HEK293 (cell line): Measurements from ENCODE around the gene GARIN5A.
A peak's percentile ranks its signal among the peaks of the same experiment; 100 is the strongest.

Experiments
- CTCF ChIA-PET: fragments of 350-600 bp; formaldehyde crosslinking; extraction: SDS; loops from one replicate; lab custom pipeline; 2021; ENCODE audit warnings: antibody characterized with exemption; lab: Yijun Ruan, JAX
- POLR2A ChIA-PET: fragments of 300-600 bp; formaldehyde crosslinking; extraction: SDS; loops from one replicate; lab custom pipeline; 2020; ENCODE audit warnings: antibody characterized with exemption, inconsistent platforms; lab: Yijun Ruan, JAX
- H3K27ac ChIP-seq: fragments of 200-500 bp; sonication (Bioruptor generic); 2 replicates; pipeline ENCODE4 v1.5.1; 2014; ENCODE audit warnings: low read depth, low read length, control low read depth, inconsistent platforms; ENCODE audit errors: extremely low read depth
- H3K36me3 ChIP-seq, 2 experiments: fragments of 200-500 bp in 1 of 2; sonication (Bioruptor generic) in 1 of 2; 1 replicate in 1 of 2; 2 replicates in 1 of 2; pipeline ENCODE4 v1.5.1; 2014 to 2017; ENCODE audit warnings: inconsistent platforms in 2 of 2, low read length in 2 of 2; ENCODE audit not compliant: control insufficient read depth in 2 of 2, insufficient read depth in 1 of 2
- H3K4me1 ChIP-seq: fragments of 200-500 bp; sonication (Bioruptor generic); 2 replicates; pipeline ENCODE4 v1.5.1; 2014; ENCODE audit warnings: mild to moderate bottlenecking, low read length, inconsistent platforms; ENCODE audit not compliant: control insufficient read depth, insufficient read depth
- H3K4me3 ChIP-seq: 2 replicates; pipeline ENCODE4 v1.5.1; 2011; ENCODE audit warnings: low read depth, mild to moderate bottlenecking, control low read depth, low read length, moderate library complexity
- H3K9me3 ChIP-seq: fragments of 200-500 bp; sonication (Bioruptor generic); 2 replicates; pipeline ENCODE4 v1.5.1; 2014; ENCODE audit warnings: low read depth, low read length, inconsistent platforms; ENCODE audit not compliant: control insufficient read depth, insufficient read depth
- HOXC10 ChIP-seq: sonication (generic); formaldehyde crosslinking; IDR thresholded peaks from 2 replicates; pipeline ENCODE4 v1.8.1; 2023; ENCODE audit warnings: mild to moderate bottlenecking, missing genetic modification reagents
- PATZ1 ChIP-seq: fragments of 450-650 bp; formaldehyde crosslinking; IDR thresholded peaks from 2 replicates; pipeline ENCODE4 v1.5.1; 2016; ENCODE audit warnings: missing biosample characterization, missing genetic modification characterization
- SALL2 ChIP-seq: fragments of 450-650 bp; formaldehyde crosslinking; IDR thresholded peaks from 2 replicates; pipeline ENCODE4 v1.5.0; 2017; ENCODE audit warnings: missing biosample characterization, mild to moderate bottlenecking, missing genetic modification characterization, borderline replicate concordance
- SCRT1 ChIP-seq: fragments of 450-650 bp; formaldehyde crosslinking; IDR thresholded peaks from 2 replicates; pipeline ENCODE4 v1.5.1; 2016; ENCODE audit warnings: missing biosample characterization, missing genetic modification characterization, borderline replicate concordance
- SCRT2 ChIP-seq: fragments of 450-650 bp; formaldehyde crosslinking; IDR thresholded peaks from 2 replicates; pipeline ENCODE4 v1.5.1; 2016; ENCODE audit warnings: missing biosample characterization, missing genetic modification characterization
- SETDB1 ChIP-seq: IDR thresholded peaks from one replicate; pipeline ENCODE4 v1.6.1; 2017; ENCODE audit warnings: mild to moderate bottlenecking, low read length, moderate library complexity, mixed read lengths; ENCODE audit not compliant: insufficient read length
- SP7 ChIP-seq: fragments of 450-650 bp; formaldehyde crosslinking; IDR thresholded peaks from 2 replicates; pipeline ENCODE4 v1.5.1; 2016; ENCODE audit warnings: missing biosample characterization, missing genetic modification characterization
- YY1 ChIP-seq: fragments of 450-650 bp; formaldehyde crosslinking; IDR thresholded peaks from 2 replicates; pipeline ENCODE4 v1.5.1; 2018; ENCODE audit warnings: missing biosample characterization, missing genetic modification characterization
- ZBTB17 ChIP-seq: fragments of 450-650 bp; formaldehyde crosslinking; IDR thresholded peaks from 2 replicates; pipeline ENCODE4 v1.5.1; 2016; ENCODE audit warnings: missing biosample characterization, missing genetic modification characterization
- ZFHX2 ChIP-seq: fragments of 450-650 bp; formaldehyde crosslinking; conservative IDR thresholded peaks from 2 replicates; pipeline ENCODE4 v1.5.1; 2016; ENCODE audit warnings: missing biosample characterization, missing genetic modification characterization
- ZNF140 ChIP-seq: fragments of 450-650 bp; formaldehyde crosslinking; IDR thresholded peaks from 2 replicates; pipeline ENCODE4 v1.5.1; 2016; ENCODE audit warnings: missing biosample characterization, missing genetic modification characterization
- ZNF19 ChIP-seq: fragments of 450-650 bp; formaldehyde crosslinking; IDR thresholded peaks from 2 replicates; pipeline ENCODE4; 2016; ENCODE audit warnings: missing biosample characterization, missing genetic modification characterization, low read depth
- ZNF214 ChIP-seq: fragments of 450-650 bp; formaldehyde crosslinking; IDR thresholded peaks from 2 replicates; pipeline ENCODE4 v1.5.1; 2017; ENCODE audit warnings: missing biosample characterization, mild to moderate bottlenecking, missing genetic modification characterization, borderline replicate concordance
- ZNF366 ChIP-seq: fragments of 450-650 bp; formaldehyde crosslinking; conservative IDR thresholded peaks from 2 replicates; pipeline ENCODE4 v1.5.1; 2016; ENCODE audit warnings: missing biosample characterization, missing genetic modification characterization
- ZNF433 ChIP-seq: fragments of 450-650 bp; formaldehyde crosslinking; IDR thresholded peaks from 2 replicates; pipeline ENCODE4 v1.5.1; 2016; ENCODE audit warnings: missing biosample characterization, missing genetic modification characterization, low read depth
- ZNF544 ChIP-seq: fragments of 450-650 bp; formaldehyde crosslinking; IDR thresholded peaks from 2 replicates; pipeline ENCODE4 v1.5.0; 2017; ENCODE audit warnings: missing biosample characterization, missing genetic modification characterization
- ZNF558 ChIP-seq: fragments of 450-650 bp; formaldehyde crosslinking; IDR thresholded peaks from 2 replicates; pipeline ENCODE4 v1.5.1; 2016; ENCODE audit warnings: missing biosample characterization, missing genetic modification characterization
- ZNF596 ChIP-seq: fragments of 450-650 bp; IDR thresholded peaks from 2 replicates; pipeline ENCODE4 v1.5.0; 2018; ENCODE audit warnings: missing biosample characterization, mild to moderate bottlenecking, missing genetic modification characterization, moderate library complexity
- ZNF610 ChIP-seq: fragments of 450-650 bp; formaldehyde crosslinking; IDR thresholded peaks from 2 replicates; pipeline ENCODE4 v1.5.1; 2016; ENCODE audit warnings: missing biosample characterization, missing genetic modification characterization, borderline replicate concordance
- ZNF623 ChIP-seq: fragments of 450-650 bp; formaldehyde crosslinking; IDR thresholded peaks from 2 replicates; pipeline ENCODE4 v1.5.1; 2016; ENCODE audit warnings: missing biosample characterization, missing genetic modification characterization
- ZNF785 ChIP-seq: fragments of 450-650 bp; formaldehyde crosslinking; IDR thresholded peaks from 2 replicates; pipeline ENCODE4 v1.5.1; 2016; ENCODE audit warnings: missing biosample characterization, missing genetic modification characterization
- TF ChIP-seq, protein P1 (sequence below): fragments of 450-650 bp; formaldehyde crosslinking; IDR thresholded peaks from 2 replicates; pipeline ENCODE4 v1.5.1; 2016; ENCODE audit warnings: missing biosample characterization, missing genetic modification characterization
- TF ChIP-seq, protein P2 (sequence below): fragments of 450-650 bp; formaldehyde crosslinking; IDR thresholded peaks from 2 replicates; pipeline ENCODE4 v1.5.1; 2016; ENCODE audit warnings: missing biosample characterization, missing genetic modification characterization

GARIN5A gene

DNA sequence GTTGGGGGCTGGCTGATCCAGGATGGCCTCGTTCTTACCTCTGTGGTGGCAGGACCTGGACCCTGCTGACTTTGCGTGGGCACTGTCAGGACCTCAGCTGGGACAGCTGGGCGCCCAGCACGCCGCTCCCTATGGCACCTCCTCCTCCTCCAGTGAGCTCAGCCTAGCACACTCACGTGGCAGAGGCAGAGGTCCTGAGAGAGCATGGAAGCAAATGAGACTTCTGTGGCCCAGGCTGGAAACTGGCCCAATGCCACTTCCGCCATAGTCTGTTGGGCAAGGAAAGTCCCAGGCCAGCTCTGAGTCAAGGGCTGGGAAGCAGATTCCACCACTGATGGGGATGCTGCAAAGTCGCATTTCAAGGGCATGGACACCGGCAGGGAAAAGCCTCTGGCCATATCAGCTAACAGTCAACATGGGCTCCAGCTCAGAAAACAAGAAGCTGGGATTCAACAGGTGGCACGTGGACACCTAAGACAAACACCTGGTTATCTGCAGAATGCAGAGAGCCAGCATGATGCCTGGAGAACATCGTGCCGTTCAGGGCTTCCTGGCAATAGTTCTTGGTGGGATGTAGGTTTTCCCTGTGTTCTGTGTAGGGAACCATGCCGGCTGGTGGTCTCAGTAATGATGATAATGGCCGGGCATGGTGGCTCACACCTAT is 27.3 kb downstream of the GARIN5A start:
- ChIA-PET POLR2A (no interaction called here), CTCF (interaction anchor here (0.6 to 1.2 kb wide), 4 partner anchors 12 to 256 kb away, joined by 3 to 6 read pairs (median 3); no protein-coding TSS in a partner anchor)
- Histone ChIP-seq H3K4me3 (no peak overlapping the region), H3K4me1 (no peaks in the 10 kb centered on the region), H3K9me3 (no peaks in the 10 kb centered on the region), H3K27ac (no peak overlapping the region), H3K36me3 (no peaks in the 10 kb centered on the region)
- TF ChIP-seq ZBTB17 (no peak), PATZ1 (tag by site-specific recombination) (no peak), ZNF785 (tag by site-specific recombination) (no peak), SALL2 (tag by site-specific recombination) (no peak), ZNF610 (tag by site-specific recombination) (peak; percentile 96), ZNF544 (tag by site-specific recombination) (no peak), ZNF596 (tag by site-specific recombination) (no peak), ZNF558 (tag by site-specific recombination) (no peak), SP7 (tag by site-specific recombination) (no peak), YY1 (tag by site-specific recombination) (no peak), SCRT2 (tag by site-specific recombination) (peak; percentile 93), HOXC10 (CRISPR knock-in tag) (no peak), ZNF140 (tag by site-specific recombination) (no peak), ZNF366 (tag by site-specific recombination) (no peak), ZFHX2 (no peak), ZNF19 (no peak), SCRT1 (tag by site-specific recombination) (peak; percentile 83; the same call in 1 of the 2 replicates)
- TF ChIP-seq, protein P1, sequence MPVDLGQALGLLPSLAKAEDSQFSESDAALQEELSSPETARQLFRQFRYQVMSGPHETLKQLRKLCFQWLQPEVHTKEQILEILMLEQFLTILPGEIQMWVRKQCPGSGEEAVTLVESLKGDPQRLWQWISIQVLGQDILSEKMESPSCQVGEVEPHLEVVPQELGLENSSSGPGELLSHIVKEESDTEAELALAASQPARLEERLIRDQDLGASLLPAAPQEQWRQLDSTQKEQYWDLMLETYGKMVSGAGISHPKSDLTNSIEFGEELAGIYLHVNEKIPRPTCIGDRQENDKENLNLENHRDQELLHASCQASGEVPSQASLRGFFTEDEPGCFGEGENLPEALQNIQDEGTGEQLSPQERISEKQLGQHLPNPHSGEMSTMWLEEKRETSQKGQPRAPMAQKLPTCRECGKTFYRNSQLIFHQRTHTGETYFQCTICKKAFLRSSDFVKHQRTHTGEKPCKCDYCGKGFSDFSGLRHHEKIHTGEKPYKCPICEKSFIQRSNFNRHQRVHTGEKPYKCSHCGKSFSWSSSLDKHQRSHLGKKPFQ, result no peak

- POLR2A ChIA-PET, result no interaction called here
- Histone ChIP-seq H3K4me3 (no peak overlapping the region), H3K4me1 (no peaks in the 10 kb centered on the region), H3K9me3 (no peaks in the 10 kb centered on the region), H3K36me3 (no peaks in the 10 kb centered on the region), H3K27ac (no peak overlapping the region)
- CTCF ChIA-PET, result interaction anchor here (1.0 kb wide), 1 partner anchor 14 kb away, joined by 3 read pairs; no protein-coding TSS in a partner anchor
- no peak for TF ChIP-seq ZNF214 (tag by site-specific recombination)
- TF ChIP-seq ZNF623, result peak; percentile 74
- no peak for TF ChIP-seq ZNF544 (tag by site-specific recombination)
- TF ChIP-seq SETDB1, result no peak
- TF ChIP-seq, protein P2, sequence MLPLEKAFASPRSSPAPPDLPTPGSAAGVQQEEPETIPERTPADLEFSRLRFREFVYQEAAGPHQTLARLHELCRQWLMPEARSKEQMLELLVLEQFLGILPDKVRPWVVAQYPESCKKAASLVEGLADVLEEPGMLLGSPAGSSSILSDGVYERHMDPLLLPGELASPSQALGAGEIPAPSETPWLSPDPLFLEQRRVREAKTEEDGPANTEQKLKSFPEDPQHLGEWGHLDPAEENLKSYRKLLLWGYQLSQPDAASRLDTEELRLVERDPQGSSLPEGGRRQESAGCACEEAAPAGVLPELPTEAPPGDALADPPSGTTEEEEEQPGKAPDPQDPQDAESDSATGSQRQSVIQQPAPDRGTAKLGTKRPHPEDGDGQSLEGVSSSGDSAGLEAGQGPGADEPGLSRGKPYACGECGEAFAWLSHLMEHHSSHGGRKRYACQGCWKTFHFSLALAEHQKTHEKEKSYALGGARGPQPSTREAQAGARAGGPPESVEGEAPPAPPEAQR, result no peak
- no peak for TF ChIP-seq ZNF433 (tag by site-specific recombination)
Measured at GRCh38 chr19:50447750-50448149, 28.9 kb downstream of the GARIN5A start.
